ENCODE results near the gene SNX33.
"Not testable (repeated sequence)": the region's sequence is repeated elsewhere in the genome, so short reads cannot be mapped to it uniquely, and the experiment has no call there.

SNX33 gene, protein sequence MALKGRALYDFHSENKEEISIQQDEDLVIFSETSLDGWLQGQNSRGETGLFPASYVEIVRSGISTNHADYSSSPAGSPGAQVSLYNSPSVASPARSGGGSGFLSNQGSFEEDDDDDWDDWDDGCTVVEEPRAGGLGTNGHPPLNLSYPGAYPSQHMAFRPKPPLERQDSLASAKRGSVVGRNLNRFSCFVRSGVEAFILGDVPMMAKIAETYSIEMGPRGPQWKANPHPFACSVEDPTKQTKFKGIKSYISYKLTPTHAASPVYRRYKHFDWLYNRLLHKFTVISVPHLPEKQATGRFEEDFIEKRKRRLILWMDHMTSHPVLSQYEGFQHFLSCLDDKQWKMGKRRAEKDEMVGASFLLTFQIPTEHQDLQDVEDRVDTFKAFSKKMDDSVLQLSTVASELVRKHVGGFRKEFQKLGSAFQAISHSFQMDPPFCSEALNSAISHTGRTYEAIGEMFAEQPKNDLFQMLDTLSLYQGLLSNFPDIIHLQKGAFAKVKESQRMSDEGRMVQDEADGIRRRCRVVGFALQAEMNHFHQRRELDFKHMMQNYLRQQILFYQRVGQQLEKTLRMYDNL

DNA sequence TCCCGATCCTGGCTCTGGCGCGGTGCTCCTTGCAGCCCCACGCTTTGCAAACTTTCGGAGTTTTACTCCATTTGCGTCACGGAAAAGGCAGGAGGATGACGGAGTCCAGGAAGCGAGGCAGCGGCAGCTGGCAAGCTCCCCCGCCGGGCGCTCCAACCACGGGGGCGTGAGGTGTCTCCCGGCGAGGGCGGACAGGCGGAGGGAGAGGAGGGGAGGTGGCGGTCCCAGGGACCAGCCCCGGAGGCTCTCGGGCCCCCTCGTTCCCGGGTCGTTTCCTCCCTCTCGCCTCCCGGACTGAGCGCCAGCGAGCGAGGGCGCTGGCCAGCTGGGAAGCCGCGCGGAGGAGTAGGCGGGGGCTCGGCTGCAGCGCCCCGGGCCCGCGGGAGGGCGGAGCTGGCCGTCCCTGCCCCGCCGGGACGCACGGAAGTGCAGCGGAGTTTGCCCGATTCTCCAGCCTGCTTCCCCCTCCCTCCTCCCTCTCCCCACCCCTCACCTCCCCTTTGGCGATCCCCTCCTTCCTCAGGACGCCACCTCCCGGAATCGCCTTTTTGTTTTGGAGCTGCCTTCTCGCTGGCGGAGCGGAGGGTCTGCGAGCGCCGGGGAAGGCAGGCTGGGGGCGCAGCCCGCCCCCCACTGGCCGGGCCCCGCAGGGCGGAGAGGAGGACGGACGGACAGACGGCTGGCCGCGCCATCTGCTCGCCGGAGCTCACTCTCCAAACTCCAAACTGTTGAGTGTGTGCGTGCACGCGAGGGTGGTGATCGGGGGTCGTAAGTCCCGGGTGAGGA, at the start of gene SNX33:
Gene SNX33 (plus strand): TSS at position 543 of the 786 bp plus-strand sequence. CDS start 1,191 bp downstream, outside the sequence.
- peak; percentile 32 to 44 for DNase-seq

DNA sequence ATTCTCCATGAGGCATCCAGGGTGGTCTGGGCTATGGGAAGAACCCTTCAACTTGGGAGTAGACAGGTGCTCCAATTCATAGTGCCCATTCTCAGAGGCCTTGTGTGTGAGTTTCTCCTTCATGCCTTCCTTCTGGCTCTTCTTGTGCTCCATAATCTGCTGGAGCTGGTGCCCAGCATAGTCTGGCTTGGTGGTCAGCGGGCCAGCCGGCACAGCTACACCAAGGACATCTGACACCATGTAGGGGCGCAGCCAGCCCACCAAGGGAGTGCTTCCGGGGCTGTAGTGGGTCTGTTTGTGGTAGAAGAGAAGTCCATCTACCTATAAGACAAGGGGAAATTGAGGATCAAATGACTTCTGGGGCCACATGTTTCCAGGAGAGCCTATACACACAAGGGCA, 49.4 kb upstream of the SNX33 start:
- DNase-seq = no peak

DNA sequence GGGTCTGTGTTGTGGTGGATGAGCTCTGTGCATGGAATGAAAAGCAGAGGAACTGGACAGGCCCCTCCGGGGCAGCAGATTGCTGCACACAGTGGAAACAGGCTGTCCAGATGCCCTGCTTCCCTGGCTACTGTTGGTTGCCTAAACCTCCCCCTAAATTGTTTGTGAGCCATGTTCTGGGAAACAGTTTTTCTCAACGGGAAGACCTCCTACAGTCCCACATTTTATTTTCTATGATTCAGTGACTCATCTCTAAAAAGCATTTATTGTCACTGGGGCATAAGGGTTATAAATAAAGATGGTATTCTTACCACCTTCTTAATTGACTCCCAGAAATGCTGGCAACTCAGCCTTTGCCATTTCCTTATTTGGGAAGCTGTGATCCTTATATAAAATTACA, 48.3 kb upstream of the SNX33 start:
- no peak for DNase-seq

DNA sequence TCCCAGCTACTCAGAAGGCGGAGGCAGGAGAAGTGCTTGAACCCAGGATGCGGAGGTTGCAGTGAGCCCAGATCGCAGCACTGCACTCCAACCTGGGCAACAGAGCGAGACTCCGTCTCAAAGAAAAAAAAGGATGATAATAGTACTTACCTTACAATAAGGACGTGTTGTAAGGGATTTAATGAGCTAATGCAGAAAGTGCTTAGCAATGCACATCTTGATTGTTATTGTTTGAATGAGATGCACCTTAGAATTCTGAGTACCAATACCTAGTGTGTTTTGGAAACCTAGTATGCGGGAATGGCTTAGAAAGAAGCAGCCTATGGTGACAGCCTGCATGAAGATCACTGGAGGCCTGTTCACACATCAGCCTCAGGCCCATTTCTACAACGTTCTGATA, 41.7 kb upstream of the SNX33 start:
- DNase-seq = no peak

DNA sequence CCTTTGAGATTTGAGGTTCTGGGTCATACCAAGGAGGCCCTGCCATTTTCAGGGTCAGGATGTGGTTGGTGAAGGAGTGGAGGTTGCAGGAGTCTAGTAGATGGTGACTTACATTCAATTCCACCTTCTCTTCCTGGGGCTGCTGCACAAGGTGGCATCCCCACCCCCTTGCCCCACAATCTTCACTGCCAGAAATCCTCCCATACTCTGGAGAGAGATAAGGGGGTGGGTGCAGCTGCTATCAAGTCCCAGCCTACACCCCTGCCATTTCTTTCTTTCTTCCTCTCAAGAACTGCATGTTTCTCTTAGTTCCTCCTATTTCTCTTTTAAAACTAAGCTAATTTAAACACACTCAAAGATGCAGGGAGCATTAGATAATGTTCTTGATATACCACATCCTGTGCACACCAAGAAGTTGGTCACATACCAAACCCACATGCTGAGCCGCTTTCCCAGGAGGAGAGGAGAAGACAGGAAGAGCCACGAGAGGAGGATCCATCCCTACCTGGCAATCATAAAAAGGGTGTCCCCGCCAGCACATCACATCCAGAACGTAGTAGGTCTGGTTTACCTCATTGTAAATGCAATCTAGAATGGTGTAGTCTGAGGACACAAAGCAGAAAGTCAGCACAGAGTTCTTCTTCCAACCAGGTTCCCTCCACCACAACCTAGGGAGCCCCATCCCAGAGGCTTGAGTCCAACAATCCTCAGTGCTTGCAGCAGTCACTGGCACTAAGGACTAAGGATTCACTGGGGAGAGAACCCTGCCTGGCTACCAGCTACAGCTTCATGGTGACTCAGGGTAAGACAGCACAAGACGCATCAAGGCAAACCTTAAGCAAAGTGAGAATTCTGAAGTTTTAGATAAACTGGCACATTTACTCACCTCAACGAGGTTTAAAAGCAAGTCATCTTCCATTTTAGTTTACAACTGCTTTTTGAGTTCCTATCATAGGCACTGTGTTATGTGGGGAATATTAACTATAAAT, 40.7 kb upstream of the SNX33 start:
- DNase-seq = peak; percentile 2 to 36

DNA sequence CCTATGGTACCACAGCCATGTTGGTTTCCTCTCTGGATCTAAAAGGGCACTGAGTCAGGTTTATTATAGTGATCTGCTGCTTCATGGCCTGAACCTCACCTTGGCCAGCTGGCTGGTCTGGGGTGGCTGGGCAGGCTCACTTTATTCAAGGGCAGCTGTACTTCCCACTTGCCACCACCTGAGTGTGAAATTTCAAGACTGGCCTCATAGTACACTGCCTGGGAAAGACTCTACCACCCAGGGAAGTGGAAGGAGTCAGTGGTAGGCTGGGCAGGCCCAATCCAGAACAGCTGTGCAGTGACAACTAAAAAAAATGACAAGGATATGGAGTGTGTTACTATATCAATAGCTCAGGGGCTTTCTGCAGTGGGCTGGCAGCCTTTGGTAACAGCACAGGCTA, 30.9 kb upstream of the SNX33 start:
- no peak for DNase-seq

DNA sequence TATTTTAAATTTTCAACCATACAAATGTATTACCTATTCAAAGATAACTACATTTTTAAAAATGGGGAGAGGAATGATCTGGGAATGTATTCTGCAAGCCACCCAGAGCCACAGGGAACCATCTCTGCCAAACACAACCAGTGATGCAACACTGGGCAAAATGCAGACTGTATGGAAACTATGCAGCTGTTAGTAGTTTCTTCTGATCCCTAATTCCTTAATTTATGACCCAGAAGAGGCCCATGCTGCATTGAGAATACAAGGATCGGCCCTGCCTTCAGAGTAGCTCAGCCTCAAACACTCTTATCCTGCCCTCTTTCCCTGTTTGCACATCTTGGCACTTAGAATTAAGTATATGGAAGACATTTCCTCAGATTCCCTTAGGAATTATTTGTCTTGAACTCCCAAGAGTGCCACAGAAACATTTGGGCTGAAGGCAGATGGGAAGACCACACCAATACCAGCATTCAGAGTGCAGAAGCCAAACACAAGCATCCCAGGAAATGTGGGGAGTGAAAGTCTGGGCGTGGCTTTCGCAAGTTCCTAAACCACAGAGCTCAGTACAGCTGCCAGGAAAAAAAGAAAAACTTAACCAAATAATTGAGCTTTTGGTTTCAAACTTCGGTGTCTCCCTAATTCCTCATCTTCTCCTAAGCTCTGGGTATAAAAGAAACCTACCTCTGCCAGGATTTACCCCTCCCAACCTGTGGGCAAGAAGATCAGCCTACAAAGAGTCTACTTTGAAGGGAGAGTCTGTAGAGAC, 27.5 kb upstream of the SNX33 start:
- no peak for DNase-seq

DNA sequence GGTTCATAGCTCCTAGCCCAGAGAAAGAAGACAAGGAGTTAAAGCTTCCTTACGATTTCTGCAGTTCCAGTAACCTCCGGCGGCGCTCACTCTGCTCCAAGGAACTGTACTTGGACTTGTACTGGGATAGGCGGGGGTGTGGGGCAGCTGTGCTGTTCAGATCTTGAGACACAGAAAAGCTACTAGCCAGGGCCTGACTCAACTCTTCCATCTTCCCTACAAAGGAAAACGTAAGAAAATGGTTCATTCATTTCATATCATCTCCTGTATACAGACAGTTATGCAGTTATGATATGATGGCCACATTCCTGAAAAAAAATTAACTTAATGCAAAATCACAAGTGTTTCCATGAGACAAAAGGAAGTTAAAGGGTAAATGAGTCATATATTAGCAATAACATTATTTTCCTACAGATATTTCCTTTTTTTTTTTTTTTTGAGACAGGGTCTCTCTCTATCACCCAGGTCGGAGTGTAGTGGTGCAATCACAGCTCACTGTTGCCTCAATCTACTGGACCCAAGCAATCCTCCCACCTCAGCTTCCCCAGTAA, 26.8 kb upstream of the SNX33 start:
- DNase-seq = no peak

DNA sequence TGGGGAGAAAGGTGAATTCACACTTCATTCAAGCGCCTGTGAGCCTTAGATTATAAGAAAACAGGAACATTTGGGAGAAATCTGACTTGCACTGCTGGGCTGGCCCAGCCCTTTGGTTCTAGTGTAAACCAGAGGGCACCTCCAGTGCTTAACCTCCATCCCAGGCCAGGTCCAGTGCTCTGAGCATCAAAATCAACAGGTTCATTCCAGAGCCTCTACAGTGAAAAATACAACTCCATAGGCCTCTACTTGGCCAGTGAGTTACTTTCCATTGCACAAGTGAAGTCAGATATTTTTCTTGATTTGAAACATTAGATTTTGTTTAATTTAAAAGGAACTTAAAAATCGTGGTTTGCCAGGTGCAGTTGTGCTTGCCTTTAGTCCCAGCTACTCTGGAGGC, 25.2 kb upstream of the SNX33 start:
- DNase-seq = no peak

DNA sequence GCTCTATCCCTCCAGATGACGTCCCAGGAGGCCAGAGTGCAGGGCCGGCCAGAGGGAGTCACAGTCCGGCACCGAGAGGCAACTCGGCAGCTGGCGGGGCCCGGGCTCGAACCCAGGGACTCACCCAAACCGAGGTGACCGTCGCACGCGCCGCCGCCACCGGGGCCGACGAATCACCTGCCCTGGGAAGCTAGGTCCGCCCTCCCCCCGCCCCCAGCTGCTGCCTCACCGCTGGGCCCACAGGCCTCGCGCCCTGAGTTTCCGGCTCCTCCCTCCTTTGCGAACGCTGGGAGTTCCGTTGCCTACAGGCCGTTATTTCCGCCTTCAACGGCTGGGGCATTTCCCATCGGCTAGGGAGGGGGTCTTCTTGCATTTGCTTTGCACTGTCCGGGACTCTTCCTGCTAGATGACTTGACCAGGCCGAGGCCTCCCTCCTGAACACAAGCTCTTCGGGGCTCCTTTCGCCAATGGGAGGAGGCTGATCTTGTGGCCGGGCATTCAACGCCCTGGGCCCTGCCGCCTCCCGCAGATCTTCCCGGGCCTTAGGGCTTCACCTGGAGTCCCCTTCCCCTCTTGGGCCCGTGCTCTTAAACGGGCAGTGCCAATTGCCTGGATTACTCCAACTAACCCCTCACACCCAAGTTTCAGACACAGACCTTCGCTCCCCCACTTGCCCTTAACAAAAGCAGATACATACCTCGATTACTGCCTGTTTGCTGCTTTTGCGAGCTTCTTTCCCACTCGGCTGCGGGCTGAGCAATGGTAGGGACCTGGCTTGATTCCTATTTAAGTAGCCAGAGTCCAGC, 22.0 kb upstream of the SNX33 start, which contains the start of gene SNUPN:
Gene SNUPN (minus strand): TSS at position 184 of the 806 bp plus-strand sequence. CDS start 4,674 bp downstream, outside the sequence.
- peak; percentile 91 to 92 for DNase-seq

DNA sequence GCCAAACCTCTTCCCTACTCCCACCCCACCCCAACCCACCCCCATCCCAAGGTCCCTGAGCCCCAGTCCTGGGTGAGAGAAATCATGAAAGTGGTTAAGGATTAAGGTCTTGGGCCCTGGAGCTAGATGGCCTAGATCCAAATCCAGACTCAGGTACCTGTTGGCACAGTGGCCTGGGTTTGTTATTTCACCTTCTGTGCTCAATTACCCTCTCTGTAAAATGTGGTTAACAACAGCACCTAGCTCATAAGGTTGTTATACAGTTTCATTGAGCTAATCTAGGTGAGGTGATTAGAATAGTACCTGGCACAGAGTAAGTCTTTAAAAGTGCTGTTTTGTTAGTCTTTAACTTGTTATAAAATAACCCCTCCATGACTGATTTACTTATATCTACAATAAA, 15.8 kb upstream of the SNX33 start:
- no peak for DNase-seq

DNA sequence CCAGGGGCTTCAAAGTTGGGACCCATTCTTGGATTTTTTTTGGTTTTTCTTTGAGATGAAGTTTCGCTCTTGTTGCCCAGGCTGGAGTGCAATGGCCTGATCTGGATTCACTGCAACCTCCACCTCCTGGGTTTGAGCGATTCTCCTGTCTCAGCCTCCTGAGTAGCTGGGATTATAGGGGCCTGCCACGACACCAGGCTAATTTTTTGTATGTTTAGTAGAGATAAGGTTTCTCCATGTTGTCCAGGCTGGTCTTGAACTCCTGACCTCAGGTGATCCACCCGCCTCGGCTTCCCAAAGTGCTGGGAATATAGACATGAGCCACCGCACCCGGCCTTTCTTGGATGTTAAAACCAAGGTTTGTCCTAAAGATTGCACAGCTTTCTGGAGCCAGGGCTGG, 13.8 kb upstream of the SNX33 start:
- DNase-seq = not testable (repeated sequence)

DNA sequence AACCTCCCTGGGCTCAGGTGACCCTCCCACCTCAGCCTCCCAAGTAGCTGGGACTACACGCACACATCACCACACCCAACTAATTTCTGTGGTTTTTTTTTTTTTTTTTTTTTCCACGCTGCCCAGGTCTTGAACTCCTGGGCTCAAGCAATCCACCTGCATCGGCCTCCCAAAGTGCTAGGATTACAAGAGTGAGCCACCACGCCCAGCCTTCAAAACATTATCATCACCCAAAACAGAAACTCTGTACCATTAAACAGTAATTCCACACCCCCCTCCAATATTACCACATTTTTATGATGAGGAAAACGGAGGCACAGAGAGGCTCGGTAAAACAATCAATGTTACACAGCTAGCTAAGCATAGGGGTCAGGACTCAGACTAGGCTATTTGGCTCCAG, 11.7 kb upstream of the SNX33 start:
- no peak for DNase-seq

DNA sequence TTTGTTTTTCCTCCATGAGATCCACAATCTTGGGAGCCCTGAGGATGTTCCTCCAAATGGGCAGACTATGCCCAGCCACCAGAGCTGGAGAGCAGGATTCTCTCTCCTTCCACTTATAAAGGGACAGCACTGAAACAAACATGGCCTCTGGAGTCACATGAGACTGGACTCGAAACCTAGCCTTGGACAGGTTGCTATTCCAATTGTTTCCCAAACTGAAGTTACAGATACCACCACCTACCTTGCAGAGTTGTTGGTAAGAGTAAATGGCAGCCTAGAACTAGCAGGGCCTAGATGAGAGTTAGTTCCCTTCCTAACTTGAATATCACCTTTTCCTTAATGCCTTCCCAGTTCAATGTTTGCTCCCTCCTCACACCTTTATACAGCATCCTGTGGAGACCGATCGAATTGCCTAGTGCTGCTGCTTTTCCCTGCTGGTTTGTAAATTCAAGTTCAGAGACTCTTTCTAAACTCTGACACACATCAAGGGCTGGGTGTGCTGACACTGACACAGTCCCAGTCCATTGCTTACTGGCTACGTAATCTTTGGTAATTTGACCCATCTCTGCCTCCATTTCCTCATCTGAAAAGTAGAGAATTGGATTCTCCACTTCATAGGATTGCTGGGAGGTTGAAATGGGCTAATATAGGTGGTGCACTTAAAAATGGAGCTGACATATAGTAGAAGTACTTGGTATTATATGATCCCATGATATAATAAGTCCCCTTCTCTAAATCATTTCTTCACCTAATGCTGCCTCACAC, 10.3 kb upstream of the SNX33 start:
- no peak for DNase-seq

DNA sequence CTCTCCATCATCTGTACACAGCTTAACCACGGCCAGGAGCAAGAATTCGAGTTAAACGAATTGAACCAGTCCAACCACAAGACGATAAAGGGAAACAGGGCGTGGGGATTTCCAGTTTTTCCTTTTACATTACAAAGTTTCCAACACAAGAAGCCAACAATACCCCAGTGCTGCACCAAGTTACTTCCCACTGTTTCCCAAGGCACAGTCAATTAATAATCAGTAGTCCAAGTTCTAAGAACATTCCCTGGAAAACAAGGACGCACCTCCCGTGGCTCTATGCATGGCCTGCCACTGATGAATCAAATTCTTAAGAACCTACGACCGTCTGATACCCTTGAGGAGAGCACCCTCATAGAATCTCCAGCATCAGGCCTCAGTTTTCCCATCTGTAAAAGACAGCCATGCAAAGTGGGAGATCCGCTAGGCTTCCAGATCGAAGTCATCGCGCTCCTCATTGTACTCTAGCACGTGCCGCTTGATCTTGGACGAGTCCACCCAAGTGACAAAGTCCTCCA, 8.5 kb upstream of the SNX33 start:
- peak in 1 of 2 donors; percentile 15 for DNase-seq

DNA sequence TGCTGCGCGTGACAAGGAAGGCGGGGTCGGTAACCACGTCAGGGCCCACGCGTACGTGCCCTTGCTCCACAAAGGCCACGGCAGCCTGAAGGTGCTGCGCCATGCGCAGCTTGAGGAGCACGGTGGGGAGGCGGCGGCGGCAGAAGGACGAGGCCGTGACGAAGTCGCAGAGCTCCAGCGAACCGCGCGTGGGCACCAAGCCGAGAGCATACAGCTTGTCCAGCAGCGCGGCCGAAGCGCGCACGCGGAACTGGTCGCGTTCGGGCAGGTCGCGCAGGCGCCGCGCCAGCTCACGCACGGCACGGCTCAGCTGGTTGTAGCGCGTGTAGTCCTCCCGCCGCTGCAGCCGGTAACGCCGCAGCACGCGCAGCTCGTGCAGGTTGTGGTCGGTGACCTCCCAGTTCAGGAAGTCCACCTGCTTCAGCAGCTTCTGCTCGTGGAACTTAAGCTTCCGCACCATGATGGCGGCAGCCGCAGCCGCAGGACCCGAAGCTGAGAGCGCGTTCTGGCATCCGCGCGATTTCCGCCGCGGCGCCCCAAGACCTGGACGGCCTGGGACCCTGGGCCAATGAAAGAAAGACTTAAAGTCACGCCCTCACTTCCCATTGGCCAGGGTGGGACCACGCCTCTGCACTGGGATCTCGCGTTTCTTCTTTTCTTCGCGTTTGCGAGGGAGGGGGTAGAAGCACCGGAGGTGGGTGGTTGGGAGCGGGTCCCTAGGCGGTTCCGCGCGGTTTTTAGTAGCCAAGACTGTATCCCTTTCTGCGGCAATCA, 7.8 kb upstream of the SNX33 start, which contains the start of gene IMP3:
Gene IMP3 (minus strand): TSS at position 516 of the 774 bp plus-strand sequence. CDS start 56 bp downstream, at position 460.
- DNase-seq = peak; percentile 92 to 94

DNA sequence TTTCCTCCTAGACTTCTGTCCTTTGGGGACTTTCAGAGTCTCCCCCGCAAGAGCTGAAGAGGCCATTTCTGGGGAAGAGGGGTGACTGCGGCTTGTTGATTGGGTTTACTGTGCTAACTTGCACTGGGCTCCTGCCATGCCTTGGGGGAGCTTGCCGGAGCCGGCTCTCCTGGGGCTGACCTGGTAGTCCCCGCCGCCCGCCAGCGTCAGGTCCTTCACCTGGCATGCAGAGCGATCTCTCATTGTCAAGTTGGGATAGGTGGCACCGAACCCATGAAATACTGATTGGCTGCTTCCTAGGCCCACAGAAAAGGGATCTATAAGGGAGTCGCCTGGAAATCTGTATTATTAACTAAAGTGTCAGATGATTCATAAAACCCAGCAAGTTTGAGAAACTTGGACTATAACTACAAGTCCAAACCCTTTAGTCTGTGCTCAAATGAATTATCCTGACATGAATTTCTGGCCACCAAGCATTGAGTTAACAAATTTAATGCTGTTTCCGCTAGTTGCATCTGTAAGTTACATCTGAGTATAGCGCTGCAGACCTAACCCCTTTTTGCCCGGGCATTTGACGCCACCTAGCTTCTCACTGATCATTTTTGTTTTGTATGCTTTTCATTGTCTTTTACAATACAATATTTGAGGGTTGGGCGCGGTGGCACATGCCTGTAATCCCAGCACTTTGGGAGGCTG, 7.1 kb upstream of the SNX33 start:
- peak; percentile 53 to 70 for DNase-seq

DNA sequence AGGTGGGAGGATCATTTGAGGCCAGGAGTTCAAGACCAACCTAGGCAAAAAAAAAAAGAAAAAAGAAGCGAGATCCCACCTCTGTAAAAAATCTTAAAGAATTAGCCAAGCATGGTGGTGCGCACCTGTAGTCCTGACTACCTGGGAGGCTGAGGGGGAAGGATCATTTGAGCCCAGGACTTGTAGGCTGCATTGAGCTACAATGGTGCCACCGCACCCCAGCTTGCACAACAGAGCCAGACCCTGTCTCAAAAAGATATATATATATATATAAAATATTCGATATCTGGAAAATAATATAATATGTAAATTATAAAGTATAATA, 6.6 kb upstream of the SNX33 start:
- DNase-seq = no peak

Data from CD4-positive, alpha-beta T cell treated with Interleukin-1 beta for 1 hour (primary cell).